Left forelimb (tissue), 1 donor: Measurements from ENCODE around the gene CDH13.

Experiments used
- DNase-seq: peaks from one replicate; pipeline ENCODE4 v3.0.0-alpha.2; 2018; ENCODE audit warnings: low spot score

The CDH13 gene

GRCh38 chr16:82694239-82694874 is 67.6 kb downstream of the CDH13 start:
- no peak for DNase-seq

GRCh38 chr16:82695806-82696205 is 69.0 kb downstream of the CDH13 start:
- DNase-seq = no peak

GRCh38 chr16:82699260-82699659 is 72.5 kb downstream of the CDH13 start:
- no peak for DNase-seq

- DNase-seq = no peak
These were observed 73.1 kb downstream of the CDH13 start for GRCh38 chr16:82699711-82700495.

- DNase-seq = no peak
These were observed 73.9 kb downstream of the CDH13 start for GRCh38 chr16:82700541-82701235.

GRCh38 chr16:82701442-82701955 is 74.7 kb downstream of the CDH13 start:
- DNase-seq = no peak

- DNase-seq = no peak
These were observed 76.4 kb downstream of the CDH13 start for GRCh38 chr16:82703161-82703560.

GRCh38 chr16:82703871-82704768 is 77.4 kb downstream of the CDH13 start:
- DNase-seq = no peak

- no peak for DNase-seq
These were observed 83.2 kb downstream of the CDH13 start for GRCh38 chr16:82709987-82710386.

- DNase-seq = no peak
These were observed 87.0 kb downstream of the CDH13 start for GRCh38 chr16:82713778-82714177.

- DNase-seq = no peak
These were observed 88.4 kb downstream of the CDH13 start for GRCh38 chr16:82715160-82715559.

- no peak for DNase-seq
These were observed 89.1 kb downstream of the CDH13 start for GRCh38 chr16:82715833-82716232.

GRCh38 chr16:82716361-82716855 is 89.6 kb downstream of the CDH13 start:
- no peak for DNase-seq

GRCh38 chr16:82720414-82720813 is 93.6 kb downstream of the CDH13 start:
- no peak for DNase-seq

- no peak for DNase-seq
These were observed 99.5 kb downstream of the CDH13 start for GRCh38 chr16:82726306-82726705.

GRCh38 chr16:82728901-82729300 is 102.1 kb downstream of the CDH13 start:
- no peak for DNase-seq

- DNase-seq = no peak
These were observed 104.1 kb downstream of the CDH13 start for GRCh38 chr16:82730901-82731300.

GRCh38 chr16:82732461-82732860 is 105.7 kb downstream of the CDH13 start:
- DNase-seq = no peak

- no peak for DNase-seq
These were observed 108.4 kb downstream of the CDH13 start for GRCh38 chr16:82735186-82735585.

GRCh38 chr16:82735673-82736091 is 108.9 kb downstream of the CDH13 start:
- no peak for DNase-seq

GRCh38 chr16:82736224-82736623 is 109.5 kb downstream of the CDH13 start:
- no peak for DNase-seq

GRCh38 chr16:82738699-82739098 is 111.9 kb downstream of the CDH13 start:
- no peak for DNase-seq
